ACC112 (cell line): ENCODE results near the gene PAGE2B.

Source experiments
- H2AFZ ChIP-seq: fragments of 200-600 bp; sonication (generic); one replicate; pipeline ENCODE4 v1.6.0; 2017; ENCODE audit warnings: antibody characterized with exemption, low read length; ENCODE audit not compliant: unreplicated experiment
- H3K27ac ChIP-seq: fragments of 200-600 bp; sonication (generic); 2 replicates; pipeline ENCODE4 v1.5.1; 2014; ENCODE audit warnings: low read depth, mild to moderate bottlenecking, antibody characterized with exemption, low read length, moderate library complexity
- H3K27me3 ChIP-seq: fragments of 200-600 bp; sonication (generic); 2 replicates; pipeline ENCODE4 v1.6.1; 2014; ENCODE audit warnings: mild to moderate bottlenecking, antibody characterized with exemption, low read length, moderate library complexity, mixed read lengths; ENCODE audit not compliant: insufficient read depth
- H3K36me3 ChIP-seq: fragments of 200-600 bp; sonication (generic); 2 replicates; pipeline ENCODE4 v1.6.1; 2016; ENCODE audit warnings: mild to moderate bottlenecking, antibody characterized with exemption, low read length, moderate library complexity, mixed read lengths; ENCODE audit not compliant: insufficient read depth
- H3K4me1 ChIP-seq: fragments of 200-600 bp; sonication (generic); one replicate; pipeline ENCODE4 v1.6.1; 2016; ENCODE audit warnings: low read length, mixed read lengths; ENCODE audit not compliant: insufficient read depth, unreplicated experiment, control insufficient read depth
- H3K4me3 ChIP-seq: fragments of 200-600 bp; sonication (generic); 2 replicates; pipeline ENCODE4 v1.5.1; 2014; ENCODE audit warnings: mild to moderate bottlenecking, low read depth, low read length
- H3K79me2 ChIP-seq: fragments of 200-600 bp; sonication (generic); one replicate; pipeline ENCODE4 v1.6.0; 2016; ENCODE audit warnings: low read length; ENCODE audit not compliant: control insufficient read depth, unreplicated experiment, insufficient read depth

PAGE2B gene, protein sequence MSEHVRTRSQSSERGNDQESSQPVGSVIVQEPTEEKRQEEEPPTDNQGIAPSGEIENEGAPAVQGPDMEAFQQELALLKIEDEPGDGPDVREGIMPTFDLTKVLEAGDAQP

DNA sequence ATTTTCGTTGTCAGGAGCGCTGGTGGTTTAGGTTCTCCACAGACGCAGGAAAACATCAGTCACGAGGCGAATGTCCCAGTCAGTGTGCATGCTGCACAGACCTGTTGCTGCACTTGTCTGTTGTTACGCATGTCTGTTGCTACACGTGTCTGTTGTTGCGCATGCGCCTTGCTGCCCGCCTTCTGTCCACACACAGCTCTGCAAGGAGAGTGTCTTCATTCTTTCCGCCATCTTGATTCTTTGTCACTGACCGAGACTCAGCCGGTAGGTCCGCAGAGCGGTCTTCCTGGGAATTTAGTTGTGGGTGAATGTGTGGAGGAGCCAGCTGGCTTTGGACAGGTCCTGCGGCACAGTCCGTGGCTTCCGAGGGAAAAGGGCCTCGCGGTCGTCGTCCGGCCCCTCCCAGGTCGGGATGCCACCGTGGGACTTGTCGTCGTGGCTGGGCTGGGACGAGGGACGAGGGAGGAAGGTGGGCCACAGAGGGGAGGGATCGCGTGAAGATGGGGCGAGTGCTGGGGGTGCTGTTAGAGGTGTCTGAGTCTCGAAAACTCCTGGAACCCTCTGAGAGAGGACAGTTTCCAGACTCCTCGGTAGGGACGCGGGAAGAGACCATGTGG is at the start of gene PAGE2B:
TSS of gene PAGE2B (plus strand) at position 180 of the 617 bp plus-strand sequence. CDS start 1,012 bp downstream, outside the sequence.
- Histone ChIP-seq H3K79me2 (no peaks in the 10 kb centered on the region), H3K4me3 (no peak within 1 kb of the TSS), H2AFZ (no peak within 1 kb of the TSS), H3K36me3 (no peaks in the 10 kb centered on the region), H3K4me1 (no peaks in the 10 kb centered on the region), H3K27ac (no peak within 1 kb of the TSS), H3K27me3 (no peaks in the 10 kb centered on the region)

DNA sequence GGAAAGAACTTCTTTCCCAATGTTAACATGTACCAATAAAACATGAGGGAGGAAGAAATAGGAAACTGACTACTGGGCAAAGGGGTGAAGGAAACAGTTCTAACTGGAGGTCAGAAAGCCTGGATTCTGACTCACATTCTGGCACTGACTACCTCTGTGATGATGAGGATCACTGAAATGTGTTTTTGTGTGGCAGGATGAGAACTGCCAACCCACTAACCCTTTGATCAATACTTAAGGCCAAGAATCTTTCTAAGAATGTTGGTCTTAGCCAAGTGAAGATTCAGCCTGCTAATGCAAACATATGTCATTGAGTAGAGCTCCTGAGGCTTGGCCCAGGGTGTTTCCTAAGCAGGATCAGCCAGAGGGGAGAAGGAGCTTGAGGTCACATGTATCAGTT is 48.7 kb upstream of the PAGE2B start:
- no peaks in the 10 kb centered on the region for H3K36me3 ChIP-seq
- H3K27ac ChIP-seq, result no peak overlapping the region
- H3K27me3 ChIP-seq, result peaks cover 3% of the 10 kb centered on the region; the same call in 1 of the 2 replicates
- no peak overlapping the region for H2AFZ ChIP-seq
- H3K4me3 ChIP-seq, result no peak overlapping the region
- no peaks in the 10 kb centered on the region for H3K4me1 ChIP-seq
- H3K79me2 ChIP-seq, result no peaks in the 10 kb centered on the region

DNA sequence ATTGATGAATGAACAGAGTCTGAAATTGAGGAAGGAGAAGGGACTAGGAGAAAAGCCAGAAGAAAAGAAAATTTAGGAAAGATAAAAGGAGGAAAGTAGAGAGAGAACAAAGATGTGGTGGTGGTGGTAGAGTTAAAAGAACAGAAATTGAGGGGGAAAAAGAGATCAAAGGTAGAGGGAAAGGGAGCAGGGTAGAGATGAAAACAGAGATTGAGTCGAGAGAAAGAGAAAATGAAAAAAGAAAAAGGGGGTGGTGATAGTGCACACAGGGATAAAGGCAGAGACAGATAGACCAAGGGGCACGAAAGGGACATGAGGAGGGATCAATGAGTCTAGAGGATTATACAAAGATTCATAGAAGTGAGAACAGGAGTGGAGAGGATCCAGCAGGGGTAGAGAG is 48.0 kb upstream of the PAGE2B start:
- H3K27me3 ChIP-seq, result peaks cover 3% of the 10 kb centered on the region; the same call in 1 of the 2 replicates
- H3K4me1 ChIP-seq, result no peaks in the 10 kb centered on the region
- no peaks in the 10 kb centered on the region for H3K79me2 ChIP-seq
- no peak overlapping the region for H3K4me3 ChIP-seq
- no peaks in the 10 kb centered on the region for H3K36me3 ChIP-seq
- no peak overlapping the region for H2AFZ ChIP-seq
- no peak overlapping the region for H3K27ac ChIP-seq

DNA sequence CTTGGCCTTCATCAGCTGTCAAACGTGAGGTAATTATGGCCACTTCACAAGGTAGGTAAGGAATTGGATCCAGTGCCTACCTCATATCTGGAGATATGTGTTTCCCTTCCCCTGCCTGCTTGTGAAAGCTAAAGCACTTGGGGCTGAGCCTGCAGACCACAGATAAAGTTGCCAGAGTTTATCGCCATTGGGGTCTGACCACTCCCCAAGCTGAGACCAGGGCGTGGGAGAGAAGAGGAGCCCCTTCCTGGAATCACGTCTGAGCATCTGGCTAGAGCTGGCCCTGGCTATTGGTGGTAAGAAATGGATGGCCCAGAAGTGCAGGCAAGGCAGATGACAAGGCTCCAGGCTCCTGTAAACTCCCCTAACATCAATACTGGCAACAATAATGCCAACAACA is 46.8 kb upstream of the PAGE2B start:
- H3K4me3 ChIP-seq, result no peak overlapping the region
- no peaks in the 10 kb centered on the region for H3K4me1 ChIP-seq

DNA sequence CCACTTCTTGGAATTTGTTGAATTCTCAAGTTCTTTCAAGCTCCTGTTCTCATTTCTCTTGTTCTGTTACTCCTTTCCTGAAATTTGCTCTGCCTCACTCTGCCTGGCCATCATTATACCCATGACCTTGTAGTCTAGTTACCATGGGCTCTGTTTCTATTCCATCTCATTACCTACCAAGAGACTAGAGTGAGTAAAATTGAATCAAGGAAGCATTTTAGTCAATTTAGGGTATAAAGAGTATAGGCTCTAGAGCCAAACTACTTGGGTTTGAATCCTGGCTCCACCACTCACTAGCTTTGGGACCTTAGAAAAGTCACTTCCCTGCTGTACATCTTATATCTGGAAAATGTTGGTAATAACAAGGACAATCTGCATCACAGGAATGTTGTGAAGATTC is 46.2 kb upstream of the PAGE2B start:
- no peak overlapping the region for H3K4me3 ChIP-seq
- no peak overlapping the region for H2AFZ ChIP-seq
- no peaks in the 10 kb centered on the region for H3K79me2 ChIP-seq
- no peak overlapping the region for H3K27ac ChIP-seq
- H3K36me3 ChIP-seq, result no peaks in the 10 kb centered on the region
- peaks cover 3% of the 10 kb centered on the region; the same call in 1 of the 2 replicates for H3K27me3 ChIP-seq
- H3K4me1 ChIP-seq, result no peaks in the 10 kb centered on the region

More for the DNA sequence above, 46.8 kb upstream of the PAGE2B start:
- Histone ChIP-seq H3K27me3 (peaks cover 3% of the 10 kb centered on the region; the same call in 1 of the 2 replicates), H3K79me2 (no peaks in the 10 kb centered on the region), H2AFZ (no peak overlapping the region), H3K36me3 (no peaks in the 10 kb centered on the region), H3K27ac (no peak overlapping the region)

DNA sequence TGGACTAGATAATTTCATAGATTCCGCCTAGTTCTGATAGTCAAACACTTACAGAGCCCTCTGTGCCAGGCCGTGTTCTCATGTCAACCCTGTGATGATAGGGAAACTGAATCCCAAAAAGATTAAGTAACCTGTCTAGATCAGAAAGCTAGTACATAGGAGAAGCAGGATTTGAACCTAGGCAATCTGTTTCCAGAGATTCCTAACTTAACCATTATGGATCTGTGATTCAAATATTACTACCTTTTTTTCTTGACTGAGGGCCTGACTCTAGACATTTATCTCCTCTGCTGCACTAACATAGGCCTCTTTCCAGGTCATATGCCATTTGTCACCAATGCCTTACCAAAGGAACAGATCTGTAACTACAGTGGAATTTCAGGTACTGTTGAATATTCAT is 45.5 kb upstream of the PAGE2B start:
- no peaks in the 10 kb centered on the region for H3K79me2 ChIP-seq
- H2AFZ ChIP-seq, result no peak overlapping the region

DNA sequence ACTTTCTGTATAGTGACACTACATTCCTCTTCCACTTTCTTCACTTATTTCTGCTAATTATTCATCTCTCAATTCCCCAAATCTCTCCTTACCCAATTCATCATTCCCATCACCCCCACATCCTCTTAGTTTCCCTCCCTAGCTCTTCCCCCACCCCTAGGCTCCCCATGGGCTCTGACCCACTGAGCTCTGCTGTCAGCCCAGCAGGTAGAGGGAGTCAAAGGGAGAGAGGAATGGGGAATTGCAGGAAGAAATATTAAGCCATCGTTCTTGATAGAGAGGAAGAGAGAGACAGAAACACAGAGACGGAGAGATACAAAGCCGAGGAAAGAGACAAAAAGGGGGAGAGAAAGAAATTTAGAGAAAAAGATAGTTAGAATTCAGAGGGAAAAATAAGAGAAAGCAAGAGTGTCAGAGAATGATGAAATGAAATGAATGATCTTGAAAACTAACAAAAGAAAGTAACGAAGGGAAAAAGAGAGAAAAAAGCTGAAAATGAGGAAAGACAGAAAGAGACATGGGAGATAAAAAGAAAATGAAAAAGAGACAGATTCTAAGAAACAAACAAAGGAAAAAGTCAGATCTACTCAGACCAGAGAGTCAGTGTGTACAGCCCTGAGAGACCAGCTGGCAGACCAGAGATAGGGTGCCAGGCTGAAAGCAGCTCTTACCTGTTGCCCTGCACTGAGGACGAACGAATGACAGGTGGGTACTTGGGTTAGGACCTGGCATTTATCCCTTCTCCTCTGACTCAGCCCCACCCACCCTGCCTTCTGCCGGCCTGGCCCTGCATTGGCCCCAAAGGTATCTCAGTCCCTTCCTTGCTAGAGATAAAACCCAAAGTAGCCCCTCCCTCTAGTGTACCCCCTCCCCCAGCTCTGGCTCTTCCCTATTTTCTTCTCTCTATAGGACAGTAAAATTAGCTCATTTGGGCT is 44.3 kb upstream of the PAGE2B start, which contains the start of gene ALAS2:
TSS of gene ALAS2 (minus strand) at position 707 of the 935 bp plus-strand sequence. CDS start 4,977 bp downstream, outside the sequence.
- no peak within 1 kb of the TSS for H2AFZ ChIP-seq
- no peak within 1 kb of the TSS for H3K4me3 ChIP-seq
- H3K27ac ChIP-seq, result no peak within 1 kb of the TSS
- no peaks in the 10 kb centered on the region for H3K79me2 ChIP-seq
- no peaks in the 10 kb centered on the region for H3K4me1 ChIP-seq
- no peaks in the 10 kb centered on the region for H3K36me3 ChIP-seq
- peaks cover 3% of the 10 kb centered on the region; the same call in 1 of the 2 replicates for H3K27me3 ChIP-seq

More for the DNA sequence above, 45.5 kb upstream of the PAGE2B start:
- peaks cover 3% of the 10 kb centered on the region; the same call in 1 of the 2 replicates for H3K27me3 ChIP-seq
- H3K27ac ChIP-seq, result no peak overlapping the region
- H3K4me3 ChIP-seq, result no peak overlapping the region
- H3K4me1 ChIP-seq, result no peaks in the 10 kb centered on the region
- no peaks in the 10 kb centered on the region for H3K36me3 ChIP-seq

DNA sequence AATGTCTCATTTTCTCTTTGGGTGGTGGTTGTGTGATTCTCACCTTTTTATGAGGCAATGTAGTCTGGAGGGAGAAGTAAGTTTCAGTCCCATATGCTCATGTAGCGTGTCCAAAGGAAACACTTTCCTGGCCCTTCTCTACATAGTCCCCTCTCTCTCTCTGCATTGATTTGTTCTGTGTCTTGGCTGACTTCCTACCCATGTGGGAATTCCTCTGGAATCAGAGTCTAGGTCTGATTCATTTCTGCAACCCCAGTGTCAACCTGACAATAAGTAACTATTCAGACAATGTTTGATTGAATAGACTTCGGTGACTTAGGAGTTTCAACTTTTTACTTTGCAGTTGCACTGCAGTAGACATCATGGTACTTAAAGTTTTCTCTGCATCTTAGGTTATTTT is 41.4 kb upstream of the PAGE2B start:
- Histone ChIP-seq H2AFZ (no peak overlapping the region), H3K36me3 (no peaks in the 10 kb centered on the region), H3K27me3 (peaks cover 3% of the 10 kb centered on the region; the same call in 1 of the 2 replicates), H3K79me2 (no peaks in the 10 kb centered on the region), H3K4me1 (no peaks in the 10 kb centered on the region), H3K27ac (no peak overlapping the region), H3K4me3 (no peak overlapping the region)

DNA sequence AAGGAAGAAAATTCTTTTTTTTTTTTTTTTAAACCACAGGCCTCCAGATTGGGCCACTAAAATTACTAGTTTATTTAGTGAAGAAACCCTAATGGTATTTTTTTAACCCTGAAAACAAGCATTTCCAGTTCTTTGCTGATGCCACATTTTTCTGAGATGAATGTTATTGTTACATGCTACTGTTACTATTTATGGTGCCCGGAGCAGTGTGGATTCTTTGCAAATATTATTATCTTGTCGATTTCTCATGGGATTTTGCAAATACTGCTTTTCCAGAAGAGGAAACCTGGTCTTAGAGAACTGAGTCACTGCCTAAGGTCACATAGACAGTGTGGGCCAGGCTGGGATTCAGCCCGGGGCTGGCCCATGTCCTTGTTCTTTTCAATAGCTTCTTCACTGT is 35.4 kb upstream of the PAGE2B start:
- no peak overlapping the region for H2AFZ ChIP-seq
- H3K36me3 ChIP-seq, result no peaks in the 10 kb centered on the region
- H3K27ac ChIP-seq, result no peak overlapping the region
- no peak overlapping the region for H3K4me3 ChIP-seq
- no peaks in the 10 kb centered on the region for H3K4me1 ChIP-seq
- H3K79me2 ChIP-seq, result no peaks in the 10 kb centered on the region
- H3K27me3 ChIP-seq, result no peaks in the 10 kb centered on the region

DNA sequence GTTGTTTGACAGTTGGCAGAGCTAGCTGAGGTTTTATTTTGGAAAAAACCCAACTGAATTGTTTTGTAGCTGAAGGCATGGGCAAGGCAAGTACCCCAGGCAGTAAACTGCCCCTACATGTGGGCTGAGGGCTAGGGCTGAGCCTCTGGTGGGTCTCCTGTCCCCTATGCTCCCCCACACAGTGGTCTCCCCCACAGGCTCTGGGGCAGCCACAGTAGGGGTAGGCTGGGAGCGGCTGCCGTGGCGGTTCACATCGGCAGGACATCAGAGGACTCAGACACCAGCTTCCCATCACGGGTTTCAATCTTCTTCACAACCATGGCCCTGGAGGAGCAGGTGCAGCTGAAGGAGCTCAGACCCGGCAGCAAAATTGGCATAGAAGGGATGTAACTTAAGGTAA is 33.3 kb upstream of the PAGE2B start:
- Histone ChIP-seq H3K27ac (no peak overlapping the region), H3K27me3 (no peaks in the 10 kb centered on the region), H3K4me3 (no peak overlapping the region), H2AFZ (no peak overlapping the region), H3K79me2 (no peaks in the 10 kb centered on the region), H3K4me1 (no peaks in the 10 kb centered on the region), H3K36me3 (no peaks in the 10 kb centered on the region)
